GM12874 (cell line): Measurements from ENCODE around the gene DOCK11.

Experiments used
- TF ChIP-seq, protein P1 (sequence below): IDR thresholded peaks from 2 replicates; pipeline ENCODE4 v1.5.1; 2011; ENCODE audit warnings: low read depth, mild to moderate bottlenecking, control low read depth, low read length, moderate library complexity; ENCODE audit not compliant: insufficient read depth

Gene DOCK11

DNA sequence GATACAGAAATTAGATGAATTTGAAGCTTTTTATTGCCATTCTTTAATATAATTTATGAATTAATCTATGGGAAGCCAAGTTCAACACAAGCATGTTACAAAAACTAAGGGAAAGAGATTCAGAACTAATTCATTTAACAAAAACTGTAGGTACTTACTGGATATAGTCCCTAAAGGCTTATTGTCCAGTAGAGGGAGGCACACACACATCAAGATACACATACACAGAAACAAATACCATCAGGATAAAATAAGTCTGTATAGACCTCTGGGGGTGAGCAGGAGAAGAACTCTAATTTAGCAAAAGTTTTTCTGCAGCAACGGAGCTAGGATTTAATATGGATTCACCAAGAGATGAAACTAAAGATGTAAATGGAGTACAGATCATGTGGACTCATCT is 148.8 kb downstream of the DOCK11 start:
- TF ChIP-seq, protein P1, sequence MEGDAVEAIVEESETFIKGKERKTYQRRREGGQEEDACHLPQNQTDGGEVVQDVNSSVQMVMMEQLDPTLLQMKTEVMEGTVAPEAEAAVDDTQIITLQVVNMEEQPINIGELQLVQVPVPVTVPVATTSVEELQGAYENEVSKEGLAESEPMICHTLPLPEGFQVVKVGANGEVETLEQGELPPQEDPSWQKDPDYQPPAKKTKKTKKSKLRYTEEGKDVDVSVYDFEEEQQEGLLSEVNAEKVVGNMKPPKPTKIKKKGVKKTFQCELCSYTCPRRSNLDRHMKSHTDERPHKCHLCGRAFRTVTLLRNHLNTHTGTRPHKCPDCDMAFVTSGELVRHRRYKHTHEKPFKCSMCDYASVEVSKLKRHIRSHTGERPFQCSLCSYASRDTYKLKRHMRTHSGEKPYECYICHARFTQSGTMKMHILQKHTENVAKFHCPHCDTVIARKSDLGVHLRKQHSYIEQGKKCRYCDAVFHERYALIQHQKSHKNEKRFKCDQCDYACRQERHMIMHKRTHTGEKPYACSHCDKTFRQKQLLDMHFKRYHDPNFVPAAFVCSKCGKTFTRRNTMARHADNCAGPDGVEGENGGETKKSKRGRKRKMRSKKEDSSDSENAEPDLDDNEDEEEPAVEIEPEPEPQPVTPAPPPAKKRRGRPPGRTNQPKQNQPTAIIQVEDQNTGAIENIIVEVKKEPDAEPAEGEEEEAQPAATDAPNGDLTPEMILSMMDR: peak; percentile 7; the same call in 1 of the 2 replicates

DNA sequence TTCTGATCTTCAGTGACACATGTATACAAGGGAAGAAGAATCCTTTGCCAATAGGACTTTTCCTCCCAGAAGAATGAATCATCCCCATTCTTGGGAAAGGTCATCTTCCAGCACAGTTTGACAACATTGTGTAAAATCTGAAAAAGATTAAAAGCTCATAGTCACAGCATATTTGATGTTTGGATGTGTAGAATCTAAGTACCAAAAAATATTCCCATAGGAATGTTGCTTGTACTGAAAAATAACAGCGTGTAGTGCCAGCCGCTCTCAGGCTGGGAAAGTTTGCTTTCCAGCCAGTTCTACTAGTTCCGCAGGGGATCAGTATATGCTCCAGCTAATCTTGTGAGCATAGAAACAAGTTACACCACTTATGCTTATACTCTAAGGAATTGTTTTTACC is 157.1 kb downstream of the DOCK11 start:
- TF ChIP-seq, protein P1: no peak

DNA sequence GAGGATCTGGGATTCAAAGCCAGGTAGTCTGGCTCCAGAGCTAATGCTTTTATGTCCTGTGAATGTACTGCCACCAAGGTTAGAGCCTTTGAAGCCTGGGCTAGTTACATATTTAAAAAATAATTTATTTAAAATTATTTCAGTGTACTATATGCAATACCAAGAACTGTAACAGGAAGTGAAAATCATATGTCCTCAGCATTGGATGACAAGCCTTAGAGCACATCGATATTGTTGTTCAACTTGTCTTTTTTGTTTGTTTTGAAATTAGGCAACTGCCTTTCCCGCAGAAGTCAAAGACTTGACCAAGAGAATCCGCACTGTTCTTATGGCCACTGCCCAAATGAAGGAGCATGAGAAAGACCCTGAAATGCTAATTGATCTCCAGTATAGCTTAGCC is 158.7 kb downstream of the DOCK11 start:
- TF ChIP-seq, protein P1: no peak

DNA sequence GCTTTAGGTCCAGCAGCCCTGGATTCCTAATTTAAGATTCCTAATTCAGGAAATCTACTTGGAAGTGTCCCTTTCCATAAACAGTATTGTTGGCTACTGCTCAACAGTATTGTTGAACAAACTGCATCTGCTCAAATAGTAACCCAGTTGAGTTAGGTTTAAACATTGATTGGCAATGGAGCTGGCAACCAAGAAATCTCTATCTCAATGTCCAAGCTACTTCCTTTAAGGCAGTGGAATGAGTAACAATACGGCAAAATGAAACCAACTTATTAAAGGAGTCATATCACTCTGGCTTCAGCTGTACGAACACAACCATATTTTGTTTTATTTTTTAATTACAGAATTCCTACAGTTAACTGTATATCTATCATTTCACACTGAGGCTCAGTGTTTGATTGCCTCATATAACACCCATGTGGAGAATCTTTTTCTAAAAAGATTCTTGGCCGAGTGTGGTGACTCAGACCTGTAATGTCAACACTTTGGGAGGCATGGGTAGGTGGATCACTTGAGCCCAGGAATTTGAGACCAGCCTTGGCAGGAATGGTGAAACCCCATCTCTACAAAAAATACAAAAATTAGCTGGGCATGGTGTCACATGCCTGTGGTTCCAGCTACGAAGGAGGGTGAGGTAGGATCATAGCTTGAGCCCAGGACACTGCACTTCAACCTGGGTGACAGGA is 160.1 kb downstream of the DOCK11 start:
- TF ChIP-seq, protein P1: no peak

DNA sequence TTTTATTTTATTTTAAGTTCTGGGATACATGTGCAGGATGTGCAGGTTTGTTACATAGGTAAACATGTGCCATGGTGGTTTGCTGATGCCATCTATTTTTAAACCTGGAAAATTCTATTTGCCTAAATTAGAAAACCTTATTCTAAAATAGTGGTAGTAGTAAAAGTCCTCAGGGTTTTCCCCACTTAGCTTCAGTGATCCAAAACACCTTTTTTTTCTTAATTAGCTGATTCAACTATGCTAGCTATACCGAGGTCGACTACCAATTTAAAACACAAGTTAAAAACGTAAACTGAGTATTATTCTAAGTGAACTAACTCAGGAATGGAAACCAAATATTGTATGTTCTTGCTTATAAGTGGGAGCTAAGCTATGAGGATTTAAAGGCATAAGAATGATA is 161.8 kb downstream of the DOCK11 start:
- TF ChIP-seq, protein P1: no peak

DNA sequence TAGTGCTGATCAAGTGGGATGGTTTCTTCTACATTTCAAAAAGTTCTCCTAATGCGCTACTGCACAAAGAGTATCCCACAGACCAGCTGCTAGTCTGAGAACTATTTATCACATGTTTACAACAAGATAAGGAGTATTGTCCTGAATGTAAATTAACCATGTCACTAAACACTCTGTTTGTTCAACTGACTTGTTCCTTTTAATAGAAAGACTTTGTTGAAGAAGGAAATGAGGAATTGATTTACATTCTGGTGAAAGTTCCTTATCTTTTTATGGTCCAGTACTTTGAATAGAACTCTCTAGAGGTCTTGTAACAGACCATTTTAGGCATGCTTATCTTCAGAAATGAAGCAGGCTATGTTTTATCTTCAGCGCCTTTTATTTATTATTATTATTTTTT is 164.5 kb downstream of the DOCK11 start:
- TF ChIP-seq, protein P1: no peak

DNA sequence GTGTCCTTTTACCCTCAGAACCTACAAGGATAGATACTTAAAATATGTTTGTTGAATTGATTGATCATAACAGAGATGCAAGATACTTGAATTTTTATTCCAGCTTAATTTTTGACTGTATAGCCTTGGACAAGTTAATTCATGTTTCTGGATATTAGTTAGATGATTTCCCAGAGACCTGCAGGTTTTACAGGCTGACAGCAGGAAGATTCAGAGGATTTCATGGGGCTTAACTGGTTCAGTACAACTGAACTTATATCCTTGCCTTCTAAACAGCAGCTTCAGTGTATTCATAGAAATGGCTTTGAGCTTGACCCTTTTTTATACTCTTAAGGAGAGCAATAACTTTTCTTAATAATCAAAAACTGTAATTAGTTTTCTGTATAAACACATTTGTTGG is 169.6 kb downstream of the DOCK11 start:
- TF ChIP-seq, protein P1: no peak
